Activated naive CD8-positive, alpha-beta T cell treated with anti-CD3 and anti-CD28 coated beads, Interleukin-2, amount 50 U/mL, for 16 hours (primary cell): ENCODE measurements around the gene KLK1.

ENCODE experiments used
- DNase-seq: peaks from one replicate; pipeline ENCODE4 v3.0.0-alpha.2; 2020; ENCODE audit warnings: low read depth, low spot score

KLK1 gene

GRCh38 chr19:50823389-50824042 is at the start of gene KLK1:
Gene KLK1 (minus strand): TSS chr19:50823787. CDS start chr19:50823748, 39 bp downstream.
- no peak for DNase-seq

DNA sequence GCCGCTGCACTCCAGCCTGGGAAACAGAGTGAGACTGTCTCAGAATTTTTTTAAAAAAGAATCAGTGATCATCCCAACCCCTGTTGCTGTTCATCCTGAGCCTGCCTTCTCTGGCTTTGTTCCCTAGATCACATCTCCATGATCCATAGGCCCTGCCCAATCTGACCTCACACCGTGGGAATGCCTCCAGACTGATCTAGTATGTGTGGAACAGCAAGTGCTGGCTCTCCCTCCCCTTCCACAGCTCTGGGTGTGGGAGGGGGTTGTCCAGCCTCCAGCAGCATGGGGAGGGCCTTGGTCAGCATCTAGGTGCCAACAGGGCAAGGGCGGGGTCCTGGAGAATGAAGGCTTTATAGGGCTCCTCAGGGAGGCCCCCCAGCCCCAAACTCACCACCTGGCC is 49.5 kb upstream of the KLK1 start, which contains the start of gene KLK2:
TSS of gene KLK2 (plus strand) at position 384 of the 400 bp plus-strand sequence. CDS start 35 bp downstream, outside the sequence.
- DNase-seq, result no peak

GRCh38 chr19:50870417-50871089 is 47.0 kb upstream of the KLK1 start:
- no peak for DNase-seq

GRCh38 chr19:50869479-50869878 is 45.9 kb upstream of the KLK1 start:
- DNase-seq, result no peak

- no peak for DNase-seq
Measured at GRCh38 chr19:50861496-50862286, 38.1 kb upstream of the KLK1 start.

DNA sequence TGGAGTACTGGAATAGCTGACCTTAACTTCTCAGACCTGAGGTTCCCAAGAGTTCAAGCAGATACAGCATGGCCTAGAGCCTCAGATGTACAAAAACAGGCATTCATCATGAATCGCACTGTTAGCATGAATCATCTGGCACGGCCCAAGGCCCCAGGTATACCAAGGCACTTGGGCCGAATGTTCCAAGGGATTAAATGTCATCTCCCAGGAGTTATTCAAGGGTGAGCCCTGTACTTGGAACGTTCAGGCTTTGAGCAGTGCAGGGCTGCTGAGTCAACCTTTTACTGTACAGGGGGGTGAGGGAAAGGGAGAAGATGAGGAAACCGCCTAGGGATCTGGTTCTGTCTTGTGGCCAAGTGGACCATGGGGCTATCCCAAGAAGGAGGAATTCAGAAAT is 37.4 kb upstream of the KLK1 start:
- DNase-seq, result no peak

DNA sequence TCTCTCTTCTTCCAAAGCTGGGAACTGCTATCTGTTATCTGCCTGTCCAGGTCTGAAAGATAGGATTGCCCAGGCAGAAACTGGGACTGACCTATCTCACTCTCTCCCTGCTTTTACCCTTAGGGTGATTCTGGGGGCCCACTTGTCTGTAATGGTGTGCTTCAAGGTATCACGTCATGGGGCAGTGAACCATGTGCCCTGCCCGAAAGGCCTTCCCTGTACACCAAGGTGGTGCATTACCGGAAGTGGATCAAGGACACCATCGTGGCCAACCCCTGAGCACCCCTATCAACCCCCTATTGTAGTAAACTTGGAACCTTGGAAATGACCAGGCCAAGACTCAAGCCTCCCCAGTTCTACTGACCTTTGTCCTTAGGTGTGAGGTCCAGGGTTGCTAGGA is 36.3 kb upstream of the KLK1 start:
- DNase-seq, result no peak

- DNase-seq, result no peak
Measured at GRCh38 chr19:50858886-50859285, 35.3 kb upstream of the KLK1 start.

GRCh38 chr19:50857366-50857765 is 33.8 kb upstream of the KLK1 start:
- DNase-seq, result no peak

GRCh38 chr19:50854636-50855410 is 31.2 kb upstream of the KLK1 start, which contains the start of gene KLK3:
Gene KLK3 (plus strand): TSS chr19:50854915. CDS start chr19:50854956, 41 bp downstream.
- no peak for DNase-seq

- no peak for DNase-seq
Measured at GRCh38 chr19:50851620-50852019, 28.0 kb upstream of the KLK1 start.

DNA sequence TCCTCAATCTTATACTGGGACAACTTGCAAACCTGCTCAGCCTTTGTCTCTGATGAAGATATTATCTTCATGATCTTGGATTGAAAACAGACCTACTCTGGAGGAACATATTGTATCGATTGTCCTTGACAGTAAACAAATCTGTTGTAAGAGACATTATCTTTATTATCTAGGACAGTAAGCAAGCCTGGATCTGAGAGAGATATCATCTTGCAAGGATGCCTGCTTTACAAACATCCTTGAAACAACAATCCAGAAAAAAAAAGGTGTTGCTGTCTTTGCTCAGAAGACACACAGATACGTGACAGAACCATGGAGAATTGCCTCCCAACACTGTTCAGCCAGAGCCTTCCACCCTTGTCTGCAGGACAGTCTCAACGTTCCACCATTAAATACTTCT is 27.2 kb upstream of the KLK1 start:
- no peak for DNase-seq

DNA sequence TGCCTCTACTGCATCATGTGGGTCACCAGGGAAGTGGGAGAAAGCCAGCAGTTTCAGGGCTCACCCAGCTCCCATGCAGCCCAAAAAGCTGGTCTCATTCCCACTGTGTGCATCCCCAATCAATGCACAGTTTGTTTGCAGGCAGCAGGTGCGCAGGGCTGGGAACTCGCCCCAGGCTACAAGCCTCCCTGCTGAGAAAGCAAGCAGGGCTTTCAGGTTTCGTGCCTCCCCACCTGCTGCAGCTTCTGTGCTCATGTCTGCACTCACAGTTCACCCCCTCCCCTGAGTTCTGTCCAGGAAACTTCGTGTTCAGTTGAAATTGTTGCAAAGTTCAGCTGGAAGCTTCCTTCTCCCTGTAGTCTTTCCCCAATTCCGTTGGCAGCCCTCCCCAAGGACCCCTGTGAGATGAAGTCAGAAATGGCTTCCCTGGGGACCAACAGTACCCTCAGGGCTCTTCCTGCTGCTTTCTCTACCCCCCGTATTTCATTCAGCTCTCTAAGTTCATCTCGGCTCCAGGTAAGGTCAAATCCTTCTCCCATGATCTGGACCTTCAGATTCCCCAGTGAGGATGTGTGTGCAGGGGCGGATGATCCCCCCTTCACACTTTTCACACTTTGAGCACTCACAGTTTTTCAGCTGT is 20.8 kb upstream of the KLK1 start:
- no peak for DNase-seq

- DNase-seq, result no peak
Measured at GRCh38 chr19:50843701-50844221, 20.2 kb upstream of the KLK1 start.

DNA sequence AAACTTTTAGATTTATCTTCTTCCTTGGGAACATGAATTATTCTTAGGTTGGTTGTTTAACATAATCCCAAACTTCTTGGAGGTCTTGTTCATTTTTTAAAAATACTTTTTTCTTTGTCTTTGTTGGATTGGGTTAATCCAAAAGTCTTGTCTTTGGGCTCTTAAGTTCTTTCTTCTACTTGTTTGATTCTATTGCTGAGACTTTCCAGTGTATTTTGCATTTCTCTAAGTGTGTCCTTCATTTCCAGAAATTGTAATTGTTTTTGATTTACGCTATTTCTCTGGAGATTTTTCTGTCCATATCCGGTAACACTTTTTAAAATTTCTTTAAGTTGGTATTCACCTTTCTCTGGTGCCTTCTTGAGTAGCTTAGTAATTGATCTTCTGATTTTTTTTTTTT is 19.6 kb upstream of the KLK1 start:
- DNase-seq, result no peak

- no peak for DNase-seq
Measured at GRCh38 chr19:50842130-50842529, 18.5 kb upstream of the KLK1 start.

- DNase-seq, result no peak
Measured at GRCh38 chr19:50839712-50840655, 16.4 kb upstream of the KLK1 start.

GRCh38 chr19:50838239-50838638 is 14.7 kb upstream of the KLK1 start:
- DNase-seq, result no peak

DNA sequence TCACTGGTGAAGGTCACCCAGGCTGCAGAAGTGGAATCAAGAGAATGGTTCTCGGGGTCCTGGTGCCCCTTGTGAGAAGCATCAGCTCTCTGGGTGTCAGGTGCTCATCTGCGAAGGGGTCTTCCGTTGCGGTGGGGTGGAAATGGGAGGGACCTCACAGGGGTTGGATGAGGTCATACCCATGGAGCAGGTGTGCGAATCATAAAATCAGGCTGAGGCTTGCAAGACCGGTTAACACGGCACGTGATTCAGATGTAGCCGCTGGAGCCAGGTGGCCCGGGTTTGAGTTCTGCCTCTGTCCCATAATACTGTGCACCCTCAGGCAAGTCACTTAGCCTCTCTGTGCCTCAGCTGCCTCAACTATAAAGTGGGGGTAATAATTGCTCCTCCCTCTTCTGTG is 13.7 kb upstream of the KLK1 start:
- no peak for DNase-seq
